RWPE2 (cell line): ENCODE data around the gene STK24.
A peak's percentile ranks its signal among the peaks of the same experiment; 100 is the strongest.

Experiments
- ATAC-seq: fragments of 200-7000 bp; cut with Tn5 transposase; 3 replicates; pipeline ENCODE4 v1.9.1; 2021; ENCODE audit warnings: low read depth
- DNase-seq: peaks from one replicate; pipeline ENCODE4 v3.0.0-alpha.2; 2020; ENCODE audit warnings: low spot score
- H3K27ac ChIP-seq: fragments of 450-650 bp; 2 replicates; pipeline ENCODE4 v1.5.1; 2017; ENCODE audit warnings: mild to moderate bottlenecking; ENCODE audit not compliant: poor library complexity, severe bottlenecking
- H3K27me3 ChIP-seq: fragments of 250-450 bp; sonication (Bioruptor Pico); 2 replicates; pipeline ENCODE4 v1.5.1; 2021; ENCODE audit warnings: mild to moderate bottlenecking, moderate library complexity; ENCODE audit not compliant: insufficient read depth, poor library complexity, severe bottlenecking
- H3K36me3 ChIP-seq: fragments of 250-450 bp; sonication (Bioruptor Pico); 2 replicates; pipeline ENCODE4 v1.5.1; 2020; ENCODE audit warnings: low read depth, mild to moderate bottlenecking, moderate library complexity
- H3K4me1 ChIP-seq: fragments of 250-450 bp; sonication (Bioruptor Pico); 2 replicates; pipeline ENCODE4 v1.5.1; 2021; ENCODE audit warnings: mild to moderate bottlenecking, moderate library complexity; ENCODE audit not compliant: insufficient read depth, poor library complexity, severe bottlenecking
- H3K4me3 ChIP-seq: fragments of 250-450 bp; sonication (Bioruptor Pico); 2 replicates; pipeline ENCODE4 v1.5.1; 2021; ENCODE audit warnings: mild to moderate bottlenecking, moderate library complexity; ENCODE audit not compliant: severe bottlenecking
- H3K9me3 ChIP-seq: fragments of 250-450 bp; sonication (Bioruptor Pico); 2 replicates; pipeline ENCODE4 v1.5.1; 2021; ENCODE audit warnings: mild to moderate bottlenecking, moderate library complexity; ENCODE audit not compliant: severe bottlenecking
- TF ChIP-seq, protein P1 (sequence below): fragments of 450-650 bp; IDR thresholded peaks from one replicate; pipeline ENCODE4 v1.5.1; 2017; ENCODE audit warnings: mild to moderate bottlenecking, moderate library complexity; ENCODE audit not compliant: poor library complexity, severe bottlenecking

Gene STK24

GRCh38 chr13:98548230-98548629 lies 28.7 kb downstream of the STK24 start:
- Histone ChIP-seq H3K9me3 (no peaks in the 10 kb centered on the region), H3K27ac (peak overlapping the region; percentile 22), H3K36me3 (peaks cover 49% of the 10 kb centered on the region), H3K4me3 (no peak overlapping the region), H3K27me3 (no peaks in the 10 kb centered on the region), H3K4me1 (peaks cover 26% of the 10 kb centered on the region)
- no peak for DNase-seq
- ATAC-seq, result no peak
- TF ChIP-seq, protein P1, sequence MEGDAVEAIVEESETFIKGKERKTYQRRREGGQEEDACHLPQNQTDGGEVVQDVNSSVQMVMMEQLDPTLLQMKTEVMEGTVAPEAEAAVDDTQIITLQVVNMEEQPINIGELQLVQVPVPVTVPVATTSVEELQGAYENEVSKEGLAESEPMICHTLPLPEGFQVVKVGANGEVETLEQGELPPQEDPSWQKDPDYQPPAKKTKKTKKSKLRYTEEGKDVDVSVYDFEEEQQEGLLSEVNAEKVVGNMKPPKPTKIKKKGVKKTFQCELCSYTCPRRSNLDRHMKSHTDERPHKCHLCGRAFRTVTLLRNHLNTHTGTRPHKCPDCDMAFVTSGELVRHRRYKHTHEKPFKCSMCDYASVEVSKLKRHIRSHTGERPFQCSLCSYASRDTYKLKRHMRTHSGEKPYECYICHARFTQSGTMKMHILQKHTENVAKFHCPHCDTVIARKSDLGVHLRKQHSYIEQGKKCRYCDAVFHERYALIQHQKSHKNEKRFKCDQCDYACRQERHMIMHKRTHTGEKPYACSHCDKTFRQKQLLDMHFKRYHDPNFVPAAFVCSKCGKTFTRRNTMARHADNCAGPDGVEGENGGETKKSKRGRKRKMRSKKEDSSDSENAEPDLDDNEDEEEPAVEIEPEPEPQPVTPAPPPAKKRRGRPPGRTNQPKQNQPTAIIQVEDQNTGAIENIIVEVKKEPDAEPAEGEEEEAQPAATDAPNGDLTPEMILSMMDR, result no peak

GRCh38 chr13:98547455-98547854 lies 29.5 kb downstream of the STK24 start:
- Histone ChIP-seq H3K4me3 (no peak overlapping the region), H3K27ac (no peak overlapping the region)
- ATAC-seq, result no peak

GRCh38 chr13:98546402-98546801 lies 30.5 kb downstream of the STK24 start:
- H3K4me3 ChIP-seq, result no peak overlapping the region
- no peak for ATAC-seq
- TF ChIP-seq, protein P1, result no peak

More at GRCh38 chr13:98547455-98547854, 29.5 kb downstream of the STK24 start:
- H3K36me3 ChIP-seq, result peaks cover 45% of the 10 kb centered on the region
- H3K4me1 ChIP-seq, result peaks cover 26% of the 10 kb centered on the region
- no peaks in the 10 kb centered on the region for H3K27me3 ChIP-seq
- no peaks in the 10 kb centered on the region for H3K9me3 ChIP-seq
- no peak for DNase-seq
- TF ChIP-seq, protein P1, result no peak

DNA sequence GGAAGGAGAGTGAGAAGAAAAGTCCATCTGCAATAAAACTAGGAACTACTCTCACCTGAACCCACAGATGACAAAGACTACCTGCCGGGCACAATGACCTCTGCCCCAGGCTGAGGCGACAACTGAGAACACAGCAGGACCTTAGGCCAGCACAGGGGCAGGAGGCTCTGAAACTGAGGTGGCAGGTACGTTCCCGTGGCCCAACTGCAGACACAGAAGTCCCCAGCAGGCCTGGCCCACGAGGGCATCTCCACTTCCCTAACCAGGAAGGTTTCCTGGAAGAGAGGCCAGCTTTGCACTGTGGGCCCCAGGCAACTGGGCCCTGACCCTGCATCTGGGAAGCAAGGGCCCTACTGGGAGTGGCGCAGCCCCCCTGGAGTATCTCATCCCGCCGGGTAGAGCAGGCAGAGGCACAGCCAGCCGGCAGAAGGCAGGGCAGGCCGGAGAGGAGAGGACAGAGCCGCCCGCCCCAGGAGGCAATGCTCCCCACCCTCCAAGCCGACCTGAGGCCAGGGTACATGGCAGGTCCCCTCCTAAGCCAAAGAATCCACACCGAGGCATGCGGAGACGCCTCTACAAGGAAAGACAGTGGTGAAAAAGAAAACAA lies 32.7 kb downstream of the STK24 start:
- Histone ChIP-seq H3K4me3 (no peak overlapping the region), H3K27ac (no peak overlapping the region), H3K9me3 (no peaks in the 10 kb centered on the region), H3K36me3 (peaks cover 22% of the 10 kb centered on the region), H3K4me1 (peaks cover 15% of the 10 kb centered on the region), H3K27me3 (no peaks in the 10 kb centered on the region)
- DNase-seq (no peak), ATAC-seq (no peak)
- TF ChIP-seq, protein P1, result no peak

More at GRCh38 chr13:98546402-98546801, 30.5 kb downstream of the STK24 start:
- Histone ChIP-seq H3K36me3 (peaks cover 34% of the 10 kb centered on the region), H3K9me3 (no peaks in the 10 kb centered on the region), H3K27ac (no peak overlapping the region), H3K4me1 (peaks cover 26% of the 10 kb centered on the region), H3K27me3 (no peaks in the 10 kb centered on the region)
- no peak for DNase-seq

GRCh38 chr13:98543378-98544103 lies 33.4 kb downstream of the STK24 start:
- Histone ChIP-seq H3K4me1 (peaks cover 16% of the 10 kb centered on the region), H3K27me3 (no peaks in the 10 kb centered on the region), H3K9me3 (no peaks in the 10 kb centered on the region), H3K36me3 (peaks cover 25% of the 10 kb centered on the region), H3K4me3 (no peak overlapping the region), H3K27ac (no peak overlapping the region)
- TF ChIP-seq, protein P1, result no peak
- DNase-seq (no peak), ATAC-seq (no peak)
